ENCODE results near the gene CLK1.
A peak's percentile ranks its signal among the peaks of the same experiment; 100 is the strongest.
"Not testable (repeated sequence)": the region's sequence is repeated elsewhere in the genome, so short reads cannot be mapped to it uniquely, and the experiment has no call there.

The CLK1 gene
- 172 to 433 reads per million in 2 experiments for total RNA-seq

DNA sequence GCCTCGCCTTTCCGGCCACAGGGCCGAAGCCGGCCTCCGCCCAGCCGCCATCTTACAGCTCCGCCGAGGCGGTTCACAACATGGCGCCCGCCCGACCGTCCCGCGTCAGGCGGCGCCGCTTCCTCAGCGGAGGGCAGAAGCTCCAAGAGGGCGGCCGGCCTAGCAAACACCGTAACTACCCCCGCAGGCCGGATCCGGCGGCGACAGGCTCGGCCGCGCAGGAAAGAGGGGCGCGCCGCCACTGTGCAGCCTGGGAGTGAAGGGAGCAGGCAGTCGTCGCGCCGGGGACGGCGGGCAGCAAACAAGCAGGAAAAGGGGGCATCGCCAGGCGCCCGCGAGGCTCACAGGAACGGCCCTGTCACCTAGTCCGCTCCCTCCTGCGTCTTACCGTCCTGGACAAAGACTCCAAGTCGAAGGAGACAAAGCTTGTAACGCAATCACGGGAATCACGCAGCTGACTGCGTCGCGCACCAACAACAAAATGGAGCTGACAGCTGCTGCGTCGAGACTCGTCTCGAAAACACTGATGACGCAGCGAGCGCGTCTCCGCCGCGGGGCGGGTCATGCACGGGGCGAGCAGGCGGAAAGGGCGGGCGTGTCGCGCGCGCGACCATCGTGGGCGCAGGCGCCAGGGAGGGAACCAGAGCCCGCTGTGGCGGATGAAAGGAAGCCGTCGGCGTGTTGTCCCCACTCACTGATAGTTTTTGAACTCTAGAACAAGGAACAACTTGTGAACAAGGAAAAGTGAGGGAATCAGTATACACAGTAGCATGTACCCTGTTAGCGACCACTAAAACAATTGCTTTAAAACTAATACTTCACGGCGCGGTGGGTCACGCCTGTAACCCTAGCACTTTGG lies at the start of gene CLK1:
Gene CLK1, minus strand, starts transcription at position 483 of the 859 bp plus-strand sequence. CDS start 2,796 bp downstream, outside the sequence.
- DNase-seq (ENCODE audit: low read depth), result peak; percentile 96

DNA sequence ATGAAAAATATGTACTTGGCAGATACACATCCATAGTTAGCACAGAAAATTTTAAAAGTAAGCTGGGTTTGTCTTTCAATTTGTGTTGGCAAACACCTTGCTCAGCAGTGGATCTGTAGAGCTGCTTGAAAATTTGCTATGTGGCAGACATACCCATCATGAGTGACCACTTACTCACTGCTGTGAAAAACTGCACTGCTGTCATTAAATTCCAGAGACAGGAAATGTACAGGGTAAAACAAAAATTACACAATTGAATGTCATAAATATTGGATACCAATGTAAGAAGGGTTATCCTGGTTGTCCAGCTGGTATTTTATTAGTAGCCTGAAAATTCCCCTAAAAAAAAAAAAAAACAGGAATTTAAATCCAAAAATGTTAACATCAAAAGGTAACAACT lies 49.2 kb upstream of the CLK1 start:
- DNase-seq (ENCODE audit: low read depth), result no peak

DNA sequence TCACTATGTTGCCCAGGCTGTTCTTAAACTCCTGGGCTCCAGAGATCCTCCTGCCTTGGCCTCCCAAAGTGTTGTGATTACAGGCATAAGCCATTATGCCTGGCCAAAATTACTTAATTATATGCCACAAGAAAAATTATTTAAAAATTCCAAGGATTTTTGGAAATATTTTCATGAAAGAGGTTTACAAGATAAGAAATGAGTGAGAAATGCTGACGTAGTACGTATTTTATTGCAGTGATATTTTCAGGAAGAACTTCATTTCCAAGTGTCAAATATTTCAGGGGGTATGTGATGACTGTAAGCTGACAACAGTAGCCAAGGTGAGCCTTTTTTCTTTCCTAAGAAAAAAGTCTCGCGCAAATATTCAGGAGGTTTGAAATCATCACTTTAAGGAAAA lies 45.5 kb upstream of the CLK1 start:
- DNase-seq (ENCODE audit: low read depth), result no peak

DNA sequence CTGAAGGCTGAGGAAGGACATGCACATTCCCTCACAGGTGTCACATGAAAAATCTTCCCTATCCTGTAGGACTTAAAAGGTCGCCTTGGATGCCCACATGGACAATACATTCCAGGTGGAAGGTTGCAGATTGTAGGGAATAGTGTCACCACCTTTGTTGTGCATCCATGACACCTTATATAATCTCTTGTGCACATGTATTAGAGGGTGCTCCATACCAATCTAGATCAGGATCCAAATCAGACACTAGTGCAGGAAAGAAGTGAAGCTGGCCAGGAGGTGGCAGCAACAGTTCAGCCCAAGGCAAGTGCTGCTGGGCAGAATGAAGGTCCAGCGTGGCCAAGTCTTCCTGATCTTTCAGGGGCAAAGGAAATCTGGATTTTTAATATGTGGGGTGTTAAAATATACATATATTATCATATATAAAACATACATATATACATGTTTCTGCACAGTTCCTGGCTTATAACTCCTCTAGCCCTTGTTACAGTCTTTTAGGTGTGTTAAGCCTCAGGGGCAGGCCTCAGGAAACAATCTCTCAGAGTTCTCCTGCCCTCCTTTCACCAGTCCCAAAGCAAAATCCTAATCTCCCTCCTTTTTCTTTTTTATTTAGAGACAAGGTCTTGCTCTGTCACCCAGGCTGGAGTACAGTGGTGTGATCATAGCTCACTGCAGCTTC lies 41.3 kb upstream of the CLK1 start:
- DNase-seq (ENCODE audit: low read depth), result no peak

DNA sequence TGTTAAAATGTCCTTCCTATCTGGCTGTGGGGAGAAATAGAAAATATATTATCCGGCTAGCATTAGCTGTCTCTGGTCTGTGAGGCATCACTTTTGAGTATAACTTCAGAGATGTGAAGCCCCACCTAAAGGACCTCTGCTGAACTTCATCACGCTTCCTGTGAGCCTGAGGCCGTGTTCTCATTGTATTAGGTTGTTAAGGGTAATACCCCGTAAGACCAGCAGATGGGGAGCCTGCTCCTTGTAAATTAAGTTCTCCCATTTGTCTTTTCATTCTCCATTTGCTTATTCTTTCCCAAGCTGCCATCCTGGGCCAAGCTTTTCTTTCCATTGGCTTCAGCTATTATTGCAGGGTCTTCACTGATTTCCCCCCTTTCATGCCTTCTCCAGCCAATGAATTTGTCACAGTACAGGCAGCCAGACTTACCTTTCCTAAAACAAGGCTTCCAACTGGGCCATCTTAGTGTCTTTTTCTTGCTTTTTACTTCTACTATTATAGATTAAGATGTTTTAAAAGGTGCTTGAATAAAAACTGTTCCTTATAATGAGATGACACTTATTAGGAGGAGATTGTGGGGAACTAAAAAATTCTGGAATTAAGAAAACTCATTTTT lies 37.1 kb upstream of the CLK1 start:
- peak; percentile 64 for DNase-seq (ENCODE audit: low read depth)

DNA sequence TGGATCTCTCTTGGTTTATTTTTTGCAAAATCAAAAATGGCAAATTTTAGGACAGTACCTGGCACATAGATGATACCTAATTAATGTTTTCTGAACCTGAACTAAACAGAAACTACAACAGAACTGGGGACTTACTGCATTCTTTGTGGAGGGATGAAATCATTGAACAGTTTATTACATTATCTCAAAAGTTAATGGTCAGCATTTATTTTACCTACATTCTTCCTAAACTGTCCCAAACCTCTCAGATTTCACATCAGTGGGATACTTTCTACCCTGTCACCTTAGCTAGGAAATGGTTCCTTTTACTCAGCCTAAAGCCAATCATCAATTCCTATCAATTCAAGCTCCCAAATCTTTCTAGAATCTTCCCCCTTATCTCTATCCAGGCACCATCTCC lies 35.0 kb upstream of the CLK1 start:
- no peak for DNase-seq (ENCODE audit: low read depth)

DNA sequence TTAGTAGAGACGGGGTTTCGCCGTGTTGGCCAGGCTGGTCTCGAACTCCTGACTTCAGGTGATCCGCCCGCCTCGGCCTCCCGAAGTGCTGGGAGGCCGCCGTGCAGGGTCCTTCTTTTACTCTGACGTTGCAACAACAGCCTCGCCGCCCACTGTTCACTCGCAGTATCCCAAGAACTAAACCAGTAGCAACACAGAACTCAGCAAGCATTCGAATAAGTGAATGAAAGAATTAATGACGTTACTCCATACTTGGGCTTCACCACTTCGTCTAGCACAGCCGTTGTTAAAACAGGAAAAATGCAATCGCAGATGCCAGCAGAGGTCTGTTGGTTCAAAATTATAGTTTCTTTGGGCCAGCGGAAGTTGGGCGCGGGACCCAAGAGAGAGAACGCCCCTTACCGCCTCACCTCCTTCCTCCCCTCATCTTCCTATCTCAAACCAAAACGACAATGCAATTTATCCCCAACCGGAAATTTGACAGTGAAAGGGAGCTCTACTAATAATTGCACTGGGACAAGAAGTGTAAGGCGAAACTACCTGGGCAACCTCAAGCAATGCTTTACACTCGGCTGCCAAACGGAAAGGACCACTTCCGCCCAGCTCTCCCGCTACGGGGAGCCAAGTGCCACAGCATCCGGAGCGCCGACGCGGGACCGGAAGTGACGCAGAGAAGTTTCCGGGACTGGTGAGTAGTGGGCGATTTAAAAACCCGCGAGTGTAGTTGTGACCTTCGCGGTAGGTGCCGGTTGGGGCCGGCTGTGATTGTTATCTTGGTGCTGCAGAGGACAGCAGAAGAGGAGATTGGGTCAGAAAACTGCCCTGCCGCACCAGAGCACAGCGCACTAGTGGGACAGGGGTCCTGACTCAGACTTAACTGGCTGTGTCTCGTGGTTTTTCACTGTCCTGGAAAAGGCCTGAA lies 24.5 kb upstream of the CLK1 start, which contains the start of the genes NIF3L1 and PPIL3:
Gene NIF3L1, plus strand, starts transcription at position 668 of the 922 bp plus-strand sequence. CDS start 2,573 bp downstream, outside the sequence.
Gene PPIL3, minus strand, starts transcription at position 374 of the 922 bp plus-strand sequence. CDS start 1,462 bp downstream, outside the sequence.
- peak; percentile 93 for DNase-seq (ENCODE audit: low read depth)

DNA sequence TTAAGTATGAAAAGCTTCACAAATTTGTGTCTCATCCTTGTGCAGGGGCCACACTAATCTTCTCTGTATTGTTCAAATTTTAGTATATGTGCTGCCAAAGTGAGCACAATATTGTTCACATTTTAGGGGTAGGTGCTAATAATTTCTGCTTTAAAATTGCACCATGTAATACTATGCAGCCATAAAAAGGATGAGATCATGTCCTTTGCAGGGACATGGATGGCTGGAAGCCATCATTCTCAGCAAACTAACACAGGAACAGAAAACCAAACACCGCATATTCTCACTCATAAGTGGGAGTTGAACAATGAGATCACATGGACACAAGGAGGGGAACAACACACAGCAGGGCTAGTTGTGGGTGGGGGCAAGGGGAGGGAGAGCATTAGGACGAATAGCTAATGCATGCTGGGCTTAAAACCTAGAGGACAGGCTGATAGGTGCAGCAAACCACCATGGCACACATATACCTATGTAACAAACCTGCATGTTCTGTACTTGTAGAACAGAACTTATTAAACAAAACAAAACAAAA lies 17.3 kb upstream of the CLK1 start:
- DNase-seq (ENCODE audit: low read depth), result not testable (repeated sequence)

DNA sequence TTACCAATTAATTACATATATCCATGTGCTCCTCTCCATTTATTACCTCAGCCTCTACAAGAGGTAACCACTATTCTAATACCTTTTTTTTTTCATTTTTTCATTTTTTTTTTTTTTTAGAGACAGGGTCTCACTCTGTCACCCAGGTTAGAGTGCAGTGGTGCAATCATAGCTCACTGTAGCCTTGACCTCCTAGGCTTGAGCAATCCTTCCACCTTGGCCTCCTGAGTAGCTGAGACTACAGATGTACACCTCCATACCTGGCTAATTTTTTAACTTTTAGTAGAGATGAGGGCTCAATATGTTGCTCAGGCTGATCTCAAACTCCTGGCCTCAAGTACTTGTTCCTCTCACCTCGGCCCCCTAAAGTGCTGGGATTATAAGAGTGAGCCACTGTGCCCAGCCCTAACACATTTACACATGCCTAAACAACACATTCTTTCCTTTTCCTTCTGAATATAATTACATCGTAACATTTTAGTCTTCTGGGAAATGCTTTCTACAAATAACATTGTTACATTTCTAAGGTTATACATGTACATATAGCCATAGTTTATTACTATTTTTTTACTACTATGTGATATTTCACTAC lies 13.9 kb upstream of the CLK1 start:
- DNase-seq (ENCODE audit: low read depth), result no peak

DNA sequence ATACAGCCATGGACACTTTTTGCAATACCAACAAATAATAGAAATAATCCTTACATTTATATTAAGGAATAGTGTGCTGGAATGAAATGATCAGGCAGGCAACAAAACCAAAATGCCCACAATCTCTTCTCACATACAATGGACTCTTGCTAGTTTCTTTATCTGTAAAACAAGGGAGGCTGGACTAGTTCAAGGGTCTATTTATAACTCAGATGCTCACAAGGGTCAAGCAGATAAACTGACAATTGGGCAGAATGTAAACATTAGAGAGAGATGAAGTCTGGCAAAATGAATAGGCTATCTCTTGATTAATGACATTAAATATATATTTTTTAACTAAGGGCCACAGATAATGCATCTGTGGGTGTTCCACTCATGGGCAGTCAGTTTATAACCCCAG lies 13.0 kb upstream of the CLK1 start:
- no peak for DNase-seq (ENCODE audit: low read depth)

DNA sequence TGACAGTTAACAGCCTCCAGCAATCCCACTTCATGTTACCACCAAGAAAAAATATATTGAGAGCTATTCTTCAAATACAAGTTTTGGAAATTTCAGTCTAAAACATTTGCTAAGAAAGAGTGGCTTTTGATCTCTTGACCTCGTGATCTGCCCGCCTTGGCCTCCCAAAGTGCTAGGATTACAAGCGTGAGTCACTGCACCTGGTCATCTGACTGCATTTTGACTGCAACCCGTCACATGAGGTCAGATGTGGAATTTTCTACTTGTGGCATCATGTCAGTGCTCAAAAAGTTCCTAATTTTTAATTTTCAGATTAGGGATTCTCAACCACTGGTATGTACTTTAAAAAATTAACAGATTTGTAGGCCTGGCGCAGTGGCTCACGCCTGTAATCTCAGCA lies 9.1 kb upstream of the CLK1 start:
- DNase-seq (ENCODE audit: low read depth), result no peak

DNA sequence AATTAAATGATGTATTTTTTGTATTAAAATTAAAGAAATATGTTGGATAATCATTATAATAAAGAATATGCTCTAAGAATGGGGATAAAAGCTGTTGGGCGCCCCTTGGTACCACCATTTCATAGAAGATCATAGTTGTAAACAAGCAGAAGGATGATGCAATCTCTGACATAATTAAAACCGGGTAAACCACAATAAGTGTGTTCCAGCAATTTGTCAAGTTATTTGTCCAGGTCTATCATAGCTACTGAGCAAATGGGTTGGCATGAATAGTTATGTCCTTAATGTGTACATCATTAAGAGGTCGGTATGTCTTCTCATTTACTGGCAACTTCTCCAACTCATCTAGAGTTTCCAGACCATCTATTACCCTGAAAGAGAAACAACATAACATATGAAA lies 6.7 kb upstream of the CLK1 start:
- no peak for DNase-seq (ENCODE audit: low read depth)

DNA sequence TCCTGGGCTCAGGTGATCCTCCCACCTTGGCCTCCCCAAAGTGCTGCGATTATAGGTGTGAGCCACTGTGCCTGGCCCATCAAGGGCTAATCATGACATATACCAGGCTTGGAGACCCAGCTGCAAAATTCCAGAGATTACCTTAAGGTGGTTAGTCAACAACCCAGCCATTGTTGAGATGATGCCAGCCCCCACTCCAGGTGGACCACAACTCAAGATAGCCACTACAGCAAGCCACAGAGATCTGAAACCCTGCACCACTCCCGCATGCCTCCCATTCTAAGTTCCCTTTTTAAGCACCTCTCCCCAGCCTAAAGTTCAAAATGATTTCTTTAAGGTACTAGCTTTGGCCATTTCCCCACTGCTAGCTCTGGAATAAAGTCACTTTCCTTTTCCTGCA lies 4.6 kb upstream of the CLK1 start:
- no peak for DNase-seq (ENCODE audit: low read depth)

DNA sequence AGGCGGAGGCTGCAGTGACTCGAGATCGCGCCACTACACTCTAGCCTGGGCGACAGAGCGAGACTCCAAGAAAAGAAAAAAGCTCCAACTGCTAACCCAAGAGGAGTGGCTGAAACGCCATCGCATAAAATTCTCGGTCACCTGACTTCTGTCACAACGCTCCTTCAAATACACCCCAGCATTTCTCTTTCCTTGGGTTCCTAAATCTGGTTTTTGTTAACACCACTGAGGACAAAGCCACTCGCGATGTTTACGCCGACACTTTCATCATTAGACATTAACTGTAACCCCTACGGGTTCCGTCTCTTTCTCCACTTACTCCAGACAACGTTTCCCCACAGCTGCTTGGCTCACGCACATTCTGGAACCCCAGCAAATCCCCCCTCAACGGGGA lies 679 bp downstream of the CLK1 start:
- no peak for DNase-seq (ENCODE audit: low read depth)

DNA sequence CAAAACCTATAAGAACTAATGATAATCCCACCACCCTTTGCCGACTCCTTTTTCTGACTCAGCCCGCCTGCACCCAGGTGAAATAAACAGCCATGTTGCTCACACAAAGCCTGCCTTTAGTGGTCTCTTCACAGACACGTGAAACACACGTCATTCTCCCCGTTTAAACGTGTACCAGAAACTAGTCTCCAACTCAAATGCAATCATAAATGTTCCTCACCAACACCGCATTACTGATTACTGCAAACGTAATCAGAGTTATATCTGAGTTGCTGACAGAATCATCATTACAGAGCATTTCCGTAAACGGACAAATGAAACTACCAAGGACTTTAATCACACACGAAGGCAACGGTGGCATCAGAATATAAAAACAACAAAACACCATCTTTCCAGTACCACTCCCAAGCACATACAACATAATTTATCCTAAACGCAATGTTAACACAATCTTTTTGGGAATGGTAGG lies 1.9 kb downstream of the CLK1 start:
- DNase-seq (ENCODE audit: low read depth), result peak; percentile 61

DNA sequence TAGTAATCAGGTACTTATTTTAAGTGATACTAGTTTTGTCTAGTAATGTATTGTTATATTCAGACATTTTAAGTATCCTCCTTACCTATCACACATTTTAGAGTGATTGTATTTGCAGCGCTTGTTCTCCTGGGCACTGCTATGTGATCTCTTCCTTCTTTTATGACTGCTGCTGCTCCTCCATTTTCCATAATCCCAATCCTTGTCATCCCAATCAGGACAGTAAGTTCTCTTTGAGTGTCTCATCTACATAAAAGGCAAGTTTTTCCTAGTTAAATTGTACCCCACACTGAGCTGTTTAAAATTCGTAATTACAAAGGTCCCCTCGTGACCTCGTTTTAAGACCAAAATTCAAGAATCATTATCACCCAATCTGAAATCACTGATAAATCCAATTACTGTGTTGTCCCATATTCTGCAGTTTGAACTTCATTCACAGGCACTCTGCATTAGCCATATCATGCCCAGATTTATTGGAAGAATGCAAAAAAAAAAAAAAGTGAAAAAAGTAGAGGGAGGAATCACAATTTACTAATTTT lies 2.8 kb downstream of the CLK1 start:
- DNase-seq (ENCODE audit: low read depth), result no peak

DNA sequence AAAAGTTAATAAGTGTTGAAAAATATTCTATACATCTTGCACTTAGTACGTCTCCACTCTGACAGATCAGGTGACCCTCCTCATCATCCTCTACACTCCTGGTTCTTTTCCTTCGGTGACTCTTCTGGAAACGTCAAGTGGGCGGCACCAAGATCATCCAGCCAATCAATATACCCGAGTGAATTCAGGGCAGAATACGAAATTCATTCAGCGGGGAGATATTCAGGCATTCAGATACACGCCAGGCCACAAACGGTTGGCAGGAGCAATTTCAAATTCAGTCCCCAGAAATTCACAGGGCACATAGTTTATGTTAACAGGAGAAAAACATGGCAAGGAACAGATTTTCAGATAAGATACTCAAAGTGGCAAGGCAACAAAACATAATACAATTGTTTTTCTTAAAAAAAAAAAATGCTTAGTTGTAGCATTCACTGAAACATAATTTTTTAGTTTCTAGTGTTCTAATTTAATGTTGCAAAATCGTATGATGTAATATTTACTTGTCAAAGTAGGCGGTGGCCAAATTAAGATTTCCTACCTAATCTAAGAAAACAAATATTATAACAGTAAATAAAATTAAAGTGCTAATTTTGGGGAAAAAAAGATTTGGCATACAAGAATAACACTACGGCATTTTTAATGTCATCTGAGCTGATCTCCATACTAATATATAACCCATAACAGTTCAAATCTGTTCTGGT lies 4.2 kb downstream of the CLK1 start:
- no peak for DNase-seq (ENCODE audit: low read depth)

DNA sequence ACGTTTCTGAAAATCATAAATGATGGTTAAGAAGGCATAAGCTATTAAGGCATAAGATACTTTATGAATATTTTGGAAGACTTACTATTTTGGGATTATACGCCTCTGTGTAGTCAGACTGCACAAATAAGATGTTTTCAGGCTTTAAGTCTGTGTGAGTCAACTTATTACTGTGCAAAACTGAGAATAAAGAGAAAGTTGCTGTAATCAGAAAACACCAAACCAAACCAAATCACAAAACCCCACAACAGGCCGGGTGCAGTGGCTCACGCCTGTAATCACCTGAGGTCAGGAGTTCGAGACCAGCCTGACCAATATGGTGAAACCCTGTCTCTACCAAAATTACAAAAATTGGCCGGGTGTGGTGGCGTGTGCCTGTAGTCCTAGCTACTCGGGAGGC lies 7.7 kb downstream of the CLK1 start:
- DNase-seq (ENCODE audit: low read depth), result no peak

DNA sequence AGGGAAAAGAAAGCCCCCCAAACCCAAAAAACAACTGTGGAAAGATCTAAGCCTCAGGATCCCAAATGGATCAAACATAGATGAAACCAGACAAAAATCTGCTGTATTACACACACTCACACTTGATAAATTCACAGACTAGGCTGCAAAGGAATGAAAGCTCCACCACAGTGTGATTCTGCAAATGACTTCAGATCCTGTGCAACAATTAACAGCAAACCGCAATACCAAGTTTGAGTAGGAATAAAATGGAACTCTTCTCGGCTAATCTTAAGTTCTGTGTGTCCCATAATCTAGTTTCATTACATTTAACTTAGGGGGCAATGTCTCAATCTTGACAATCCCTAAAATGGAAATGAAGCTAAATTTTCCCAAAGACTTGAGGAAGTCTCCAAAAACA lies 11.9 kb downstream of the CLK1 start:
- DNase-seq (ENCODE audit: low read depth), result no peak
